PFSK-1 (cell line): Measurements from ENCODE around the gene USP48.

Experiments
- FOXP2 ChIP-seq: optimal IDR thresholded peaks from 2 replicates; pipeline ENCODE3; 2011; ENCODE audit warnings: borderline replicate concordance, control low read depth, inconsistent platforms; ENCODE audit not compliant: insufficient read depth; ENCODE audit errors: extremely low read length, extremely low read depth
- TF ChIP-seq, protein P1 (sequence below), 2 experiments: IDR thresholded peaks; 2 replicates each; pipeline versions ENCODE4 v1.6.1 to v1.8.0; 2011 to 2012; ENCODE audit warnings: low read depth in 2 of 2, low read length in 2 of 2, control low read depth in 1 of 2, inconsistent platforms in 1 of 2, mild to moderate bottlenecking in 1 of 2, moderate library complexity in 1 of 2; ENCODE audit not compliant: insufficient read depth in 1 of 2

DNA sequence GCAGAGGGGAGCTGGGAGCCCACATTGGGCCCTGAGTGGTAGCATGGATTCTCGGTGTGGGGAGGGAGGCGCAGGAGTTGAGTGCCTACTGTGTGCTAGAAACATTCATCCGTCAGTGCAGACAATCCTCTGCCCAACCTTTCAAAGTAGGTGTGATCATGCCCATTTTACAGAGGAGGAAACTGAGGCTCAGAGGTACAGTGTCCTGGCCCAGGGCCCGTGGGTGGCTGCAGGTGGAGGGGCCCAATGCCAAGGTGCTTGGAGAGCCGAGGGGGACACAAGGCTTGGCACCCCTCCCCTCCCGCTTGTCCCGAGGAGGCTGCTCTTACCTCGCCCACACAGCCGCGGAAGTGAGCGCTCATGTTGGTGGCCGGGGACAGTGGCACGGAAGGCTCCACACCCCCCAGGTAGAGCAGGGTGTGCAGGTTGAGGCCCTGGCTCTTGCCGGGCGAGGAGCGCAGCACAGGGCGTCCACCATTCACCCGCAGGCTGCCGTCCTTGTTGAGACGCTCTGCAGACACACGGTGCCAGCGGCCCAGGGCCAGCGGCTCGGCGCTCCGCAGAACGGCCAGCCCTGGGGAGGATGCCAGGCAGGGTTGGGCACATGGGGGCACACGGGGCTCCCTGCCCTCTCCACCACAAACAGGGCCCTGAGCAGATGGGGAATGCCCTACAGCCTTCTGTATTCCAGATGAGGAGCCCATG lies 45.7 kb upstream of the USP48 start:
- no peak for TF ChIP-seq FOXP2
- TF ChIP-seq, protein P1, sequence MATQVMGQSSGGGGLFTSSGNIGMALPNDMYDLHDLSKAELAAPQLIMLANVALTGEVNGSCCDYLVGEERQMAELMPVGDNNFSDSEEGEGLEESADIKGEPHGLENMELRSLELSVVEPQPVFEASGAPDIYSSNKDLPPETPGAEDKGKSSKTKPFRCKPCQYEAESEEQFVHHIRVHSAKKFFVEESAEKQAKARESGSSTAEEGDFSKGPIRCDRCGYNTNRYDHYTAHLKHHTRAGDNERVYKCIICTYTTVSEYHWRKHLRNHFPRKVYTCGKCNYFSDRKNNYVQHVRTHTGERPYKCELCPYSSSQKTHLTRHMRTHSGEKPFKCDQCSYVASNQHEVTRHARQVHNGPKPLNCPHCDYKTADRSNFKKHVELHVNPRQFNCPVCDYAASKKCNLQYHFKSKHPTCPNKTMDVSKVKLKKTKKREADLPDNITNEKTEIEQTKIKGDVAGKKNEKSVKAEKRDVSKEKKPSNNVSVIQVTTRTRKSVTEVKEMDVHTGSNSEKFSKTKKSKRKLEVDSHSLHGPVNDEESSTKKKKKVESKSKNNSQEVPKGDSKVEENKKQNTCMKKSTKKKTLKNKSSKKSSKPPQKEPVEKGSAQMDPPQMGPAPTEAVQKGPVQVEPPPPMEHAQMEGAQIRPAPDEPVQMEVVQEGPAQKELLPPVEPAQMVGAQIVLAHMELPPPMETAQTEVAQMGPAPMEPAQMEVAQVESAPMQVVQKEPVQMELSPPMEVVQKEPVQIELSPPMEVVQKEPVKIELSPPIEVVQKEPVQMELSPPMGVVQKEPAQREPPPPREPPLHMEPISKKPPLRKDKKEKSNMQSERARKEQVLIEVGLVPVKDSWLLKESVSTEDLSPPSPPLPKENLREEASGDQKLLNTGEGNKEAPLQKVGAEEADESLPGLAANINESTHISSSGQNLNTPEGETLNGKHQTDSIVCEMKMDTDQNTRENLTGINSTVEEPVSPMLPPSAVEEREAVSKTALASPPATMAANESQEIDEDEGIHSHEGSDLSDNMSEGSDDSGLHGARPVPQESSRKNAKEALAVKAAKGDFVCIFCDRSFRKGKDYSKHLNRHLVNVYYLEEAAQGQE (IDR thresholded peaks at IDR 0.05; ENCODE audit: insufficient read depth in 1 of 2, low read depth in 2 of 2, low read length in 2 of 2), result no peak
